GM19328 (cell line): Measurements from ENCODE around the gene ADH7.
"Not testable (repeated sequence)": the region's sequence is repeated elsewhere in the genome, so short reads cannot be mapped to it uniquely, and the experiment has no call there.

Experiments used
- ATAC-seq: cut with Tn5 transposase; IDR thresholded peaks from one replicate; pipeline ENCODE4 v1.9.1; 2021; ENCODE audit warnings: mild to moderate bottlenecking, moderate library complexity; ENCODE audit not compliant: unreplicated experiment

The ADH7 gene

DNA sequence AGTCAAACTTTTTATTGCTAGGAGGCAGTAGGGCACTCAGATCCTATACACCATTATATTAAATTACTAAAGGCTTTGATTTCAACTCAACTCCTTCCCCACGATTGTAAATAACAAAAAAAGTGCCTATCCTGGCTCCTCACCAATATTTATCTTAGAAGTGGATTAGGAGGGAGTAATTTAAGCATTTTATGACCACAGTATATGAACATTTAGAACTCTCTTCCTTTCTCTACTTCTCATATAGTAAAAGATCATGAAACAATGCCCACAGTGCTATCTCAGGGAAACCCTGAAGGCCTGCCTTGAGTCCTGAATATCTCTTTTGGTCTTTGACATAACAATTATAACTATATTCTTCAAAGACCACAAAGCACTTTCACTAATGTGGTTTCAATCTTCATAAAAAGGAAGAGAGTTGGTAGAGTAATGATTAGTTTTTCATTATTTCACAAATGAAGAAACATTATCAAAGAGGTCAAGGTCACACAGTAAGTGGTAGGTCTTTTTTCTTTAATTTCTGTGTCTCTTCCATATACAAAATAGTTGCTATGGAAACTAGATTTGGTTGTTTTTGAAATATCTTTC, 53.5 kb downstream of the ADH7 start:
- no peak for ATAC-seq

GRCh38 chr4:99379571-99379970, 55.6 kb downstream of the ADH7 start:
- ATAC-seq: no peak

DNA sequence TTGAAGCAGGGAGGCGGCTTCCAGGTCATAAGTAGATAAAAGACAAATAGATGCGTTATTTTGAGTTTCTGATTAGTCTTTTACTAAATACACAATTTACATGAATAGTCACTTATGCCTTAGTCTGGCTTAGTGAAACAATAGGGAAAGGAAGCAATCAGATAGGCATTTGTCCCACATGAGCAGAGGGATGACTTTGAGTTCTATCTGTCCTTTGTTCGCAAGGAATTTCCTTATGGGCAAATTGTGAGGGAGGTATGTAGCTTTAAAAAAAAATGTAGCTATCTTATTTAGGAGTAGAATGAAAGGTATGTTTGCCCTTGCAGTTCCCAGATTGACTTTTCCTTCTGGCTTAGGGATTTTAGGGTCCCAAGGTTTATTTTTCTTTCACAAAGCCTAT, 56.3 kb downstream of the ADH7 start:
- ATAC-seq: no peak

GRCh38 chr4:99377341-99377740, 57.8 kb downstream of the ADH7 start:
- ATAC-seq: not testable (repeated sequence)

- not testable (repeated sequence) for ATAC-seq
These were observed 62.7 kb downstream of the ADH7 start for GRCh38 chr4:99372464-99372863.

DNA sequence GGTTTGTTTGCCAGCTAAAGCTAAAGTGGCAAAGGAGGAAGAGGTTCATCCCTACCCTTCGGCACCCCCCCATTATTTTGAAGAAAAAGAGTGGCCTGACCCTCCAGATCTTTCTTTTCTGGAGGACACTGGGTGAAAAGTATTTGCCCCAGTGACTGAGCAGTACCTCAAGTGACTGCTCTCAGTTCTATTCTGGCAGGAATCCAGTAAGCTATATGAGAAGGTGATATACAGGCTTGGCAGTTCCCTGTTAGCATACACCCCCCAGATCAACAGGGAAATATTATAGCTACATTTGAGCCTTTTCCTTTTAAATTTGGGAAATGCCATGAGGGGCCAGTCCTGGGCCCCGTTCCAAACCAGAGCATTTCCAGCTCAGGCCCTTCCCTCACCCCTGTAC, 67.3 kb downstream of the ADH7 start:
- ATAC-seq: not testable (repeated sequence)

DNA sequence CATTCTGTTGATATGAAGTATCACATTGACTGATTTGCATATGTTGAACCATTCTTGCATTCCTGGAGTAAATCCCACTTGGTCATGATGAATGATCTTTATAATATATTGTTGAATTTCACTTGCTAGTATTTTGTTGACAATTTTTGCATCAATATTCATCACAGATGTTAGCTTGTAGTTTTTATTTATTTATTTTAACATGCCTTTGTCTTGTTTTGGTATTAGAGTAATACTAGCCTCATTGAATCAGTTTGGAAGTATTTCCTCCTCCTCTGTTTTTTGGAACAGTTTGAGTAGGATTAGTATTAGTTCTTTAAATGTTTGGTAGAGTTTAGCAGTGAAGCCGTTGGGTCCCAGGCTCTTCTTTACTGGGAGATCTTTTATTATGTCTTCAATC, 68.7 kb downstream of the ADH7 start:
- ATAC-seq: no peak

- ATAC-seq: no peak
These were observed 72.4 kb downstream of the ADH7 start for GRCh38 chr4:99362768-99363167.
